DOHH2 (cell line): ENCODE results near the gene C1QA.

ENCODE experiments used
- H3F3A ChIP-seq: fragments of 200-600 bp; sonication (generic), shearing (Covaris generic); 2 replicates; pipeline ENCODE4 v1.6.0; 2016; ENCODE audit warnings: antibody characterized with exemption, mild to moderate bottlenecking; ENCODE audit not compliant: control insufficient read depth, insufficient read depth
- H3K27ac ChIP-seq: fragments of 200-600 bp; sonication (generic); 2 replicates; pipeline ENCODE4 v1.5.1; 2014; ENCODE audit warnings: low read depth, mild to moderate bottlenecking, low read length, moderate library complexity
- H3K27me3 ChIP-seq: fragments of 200-600 bp; sonication (generic); 2 replicates; pipeline ENCODE4 v1.6.1; 2014; ENCODE audit warnings: mild to moderate bottlenecking, low read length, mixed read lengths; ENCODE audit not compliant: control insufficient read depth
- H3K36me3 ChIP-seq: fragments of 200-600 bp; sonication (generic); 2 replicates; pipeline ENCODE4 v1.6.1; 2014; ENCODE audit warnings: mild to moderate bottlenecking, low read length, moderate library complexity, mixed read lengths; ENCODE audit not compliant: control insufficient read depth
- H3K4me1 ChIP-seq: fragments of 200-600 bp; sonication (generic); 2 replicates; pipeline ENCODE4 v1.6.1; 2014; ENCODE audit warnings: mild to moderate bottlenecking, low read length, mixed read lengths; ENCODE audit not compliant: control insufficient read depth
- H3K4me2 ChIP-seq: fragments of 200-600 bp; sonication (generic); 2 replicates; pipeline ENCODE4 v1.6.0; 2014; ENCODE audit warnings: mild to moderate bottlenecking, low read length, moderate library complexity
- H3K4me3 ChIP-seq: fragments of 200-600 bp; sonication (generic); 2 replicates; pipeline ENCODE4 v1.5.1; 2014; ENCODE audit warnings: mild to moderate bottlenecking, low read length, mixed read lengths
- H3K79me2 ChIP-seq: fragments of 200-600 bp; sonication (generic); 2 replicates; pipeline ENCODE4 v1.6.1; 2014; ENCODE audit warnings: mild to moderate bottlenecking, low read length, mixed read lengths; ENCODE audit not compliant: control insufficient read depth
- H3K9me2 ChIP-seq: fragments of 200-600 bp; sonication (generic); replicated peaks from 2 replicates; pipeline ENCODE4 v1.6.1; 2014; ENCODE audit warnings: mild to moderate bottlenecking, low read length, mixed read lengths; ENCODE audit not compliant: control insufficient read depth
- H3K9me3 ChIP-seq: fragments of 200-600 bp; sonication (generic); 2 replicates; pipeline ENCODE4 v1.6.1; 2014; ENCODE audit warnings: antibody characterized with exemption, low read length, mixed read lengths; ENCODE audit not compliant: control insufficient read depth, insufficient read depth
- H4K20me1 ChIP-seq: fragments of 200-600 bp; sonication (generic); 2 replicates; pipeline ENCODE4 v1.6.0; 2014; ENCODE audit warnings: low read depth, mild to moderate bottlenecking, antibody characterized with exemption, low read length, moderate library complexity; ENCODE audit not compliant: control insufficient read depth, insufficient read depth
- CTCF ChIP-seq: fragments of 200-600 bp; sonication (generic); IDR thresholded peaks from one replicate; pipeline ENCODE4 v1.5.1; 2014; ENCODE audit warnings: antibody characterized with exemption, mild to moderate bottlenecking, low read depth, low read length; ENCODE audit not compliant: poor library complexity, severe bottlenecking
- EZH2phosphoT487 ChIP-seq: fragments of 200-600 bp; sonication (generic); IDR thresholded peaks from 2 replicates; pipeline ENCODE4 v1.6.1; 2017; ENCODE audit warnings: borderline replicate concordance, mild to moderate bottlenecking, antibody characterized with exemption, low read length, moderate library complexity, mixed read lengths

The C1QA gene

GRCh38 chr1:22681556-22682276, 45.3 kb downstream of the C1QA start:
- Histone ChIP-seq H3K4me3 (no peak overlapping the region), H3K4me1 (no peaks in the 10 kb centered on the region), H3K4me2 (no peak overlapping the region), H3K9me2 (no peaks in the 10 kb centered on the region), H3K27ac (no peak overlapping the region), H3F3A (no peaks in the 10 kb centered on the region), H3K79me2 (no peaks in the 10 kb centered on the region), H3K36me3 (no peaks in the 10 kb centered on the region), H3K27me3 (no peaks in the 10 kb centered on the region), H4K20me1 (no peaks in the 10 kb centered on the region), H3K9me3 (peaks cover 9% of the 10 kb centered on the region; the same call in 1 of the 2 replicates)
- TF ChIP-seq CTCF (no peak), EZH2phosphoT487 (no peak)

GRCh38 chr1:22683547-22683946, 47.1 kb downstream of the C1QA start:
- Histone ChIP-seq H3K4me3 (no peak overlapping the region), H3K27me3 (peaks cover 3% of the 10 kb centered on the region; the same call in 1 of the 2 replicates), H3K9me3 (peaks cover 6% of the 10 kb centered on the region; the same call in 1 of the 2 replicates), H3K79me2 (no peaks in the 10 kb centered on the region), H3K4me2 (no peak overlapping the region), H3K36me3 (no peaks in the 10 kb centered on the region), H3K27ac (no peak overlapping the region), H3F3A (no peaks in the 10 kb centered on the region), H3K4me1 (no peaks in the 10 kb centered on the region), H3K9me2 (no peaks in the 10 kb centered on the region), H4K20me1 (no peaks in the 10 kb centered on the region)
- TF ChIP-seq EZH2phosphoT487 (no peak), CTCF (no peak)

- TF ChIP-seq CTCF = no peak
- no peak for TF ChIP-seq EZH2phosphoT487
- no peak overlapping the region for H3K4me2 ChIP-seq
- no peak overlapping the region for H3K4me3 ChIP-seq
Measured at GRCh38 chr1:22685591-22686059, 49.2 kb downstream of the C1QA start.

More at GRCh38 chr1:22685591-22686059, 49.2 kb downstream of the C1QA start:
- Histone ChIP-seq H3K9me3 (no peaks in the 10 kb centered on the region), H3K27me3 (peaks cover 3% of the 10 kb centered on the region; the same call in 1 of the 2 replicates), H3K27ac (no peak overlapping the region), H4K20me1 (no peaks in the 10 kb centered on the region), H3F3A (no peaks in the 10 kb centered on the region), H3K9me2 (no peaks in the 10 kb centered on the region), H3K79me2 (no peaks in the 10 kb centered on the region), H3K4me1 (no peaks in the 10 kb centered on the region), H3K36me3 (no peaks in the 10 kb centered on the region)
